UCSD-AML1 (cell line): ENCODE results near the gene LENEP.

Source experiments
- DNase-seq: peaks from one replicate; lab custom pipeline; 2025; ENCODE audit not compliant: unreplicated experiment; lab: John Stamatoyannopoulos, UW

Gene LENEP

GRCh38 chr1:155010211-155010918 is 17.0 kb downstream of the LENEP start:
- DNase-seq = peak; percentile 57

- DNase-seq = no peak
Measured at GRCh38 chr1:155011004-155011416, 17.6 kb downstream of the LENEP start.

GRCh38 chr1:155011437-155012025 is 18.1 kb downstream of the LENEP start:
- no peak for DNase-seq

- peak; percentile 60 for DNase-seq
Measured at GRCh38 chr1:155012026-155012546, 18.7 kb downstream of the LENEP start.

- DNase-seq = no peak
Measured at GRCh38 chr1:155012776-155013602, 19.6 kb downstream of the LENEP start.

GRCh38 chr1:155013632-155014031 is 20.2 kb downstream of the LENEP start:
- peak; percentile 80 for DNase-seq

- DNase-seq = no peak
Measured at GRCh38 chr1:155014709-155015508, 21.5 kb downstream of the LENEP start.

GRCh38 chr1:155015527-155016230 is 22.3 kb downstream of the LENEP start:
- DNase-seq = no peak

GRCh38 chr1:155016231-155016831 is 22.9 kb downstream of the LENEP start:
- no peak for DNase-seq

- peak; percentile 90 for DNase-seq
Measured at GRCh38 chr1:155017041-155017945, 23.9 kb downstream of the LENEP start.

GRCh38 chr1:155017946-155018316 is 24.5 kb downstream of the LENEP start:
- DNase-seq = no peak

GRCh38 chr1:155018617-155019348 is 25.4 kb downstream of the LENEP start:
- no peak for DNase-seq

- DNase-seq = no peak
Measured at GRCh38 chr1:155019377-155020245, 26.2 kb downstream of the LENEP start.

- DNase-seq = no peak
Measured at GRCh38 chr1:155022136-155022926, 28.9 kb downstream of the LENEP start.

- DNase-seq = no peak
Measured at GRCh38 chr1:155022927-155023236, 29.5 kb downstream of the LENEP start.

GRCh38 chr1:155023627-155024026 is 30.2 kb downstream of the LENEP start:
- DNase-seq = no peak

GRCh38 chr1:155024315-155024714 is 30.9 kb downstream of the LENEP start:
- no peak for DNase-seq
